Ureter (tissue), 1 donor: ENCODE data around the gene GNAT1. TPM values are rescaled to one million over a fixed set of nuclear protein-coding genes. Genes with fewer than 3 reads are reported as not detected.
"Not testable (repeated sequence)": the region's sequence is repeated elsewhere in the genome, so short reads cannot be mapped to it uniquely, and the experiment has no call there.

Source experiments
- DNase-seq: peaks from one replicate; pipeline ENCODE4 v3.0.0-alpha.2; 2020; ENCODE audit warnings: low spot score
- total RNA-seq: library from RNA; stranded (reverse); gene quantifications from one replicate; pipeline ENCODE4 v1.2.4, GENCODE V29; 2023
- donor health status: DM: yes; HTN: yes; CAD: no.

The GNAT1 gene
- total RNA-seq, 1 donor from 2014 or later, result not detected

GRCh38 chr3:50241163-50241562 is 49.8 kb downstream of the GNAT1 start:
- DNase-seq, result no peak

- DNase-seq, result no peak
Measured at GRCh38 chr3:50241713-50242380, 50.4 kb downstream of the GNAT1 start.

- no peak for DNase-seq
Measured at GRCh38 chr3:50242381-50242770, 51.0 kb downstream of the GNAT1 start.

GRCh38 chr3:50242851-50243542 is 51.6 kb downstream of the GNAT1 start:
- no peak for DNase-seq

- DNase-seq, result no peak
Measured at GRCh38 chr3:50243543-50243895, 52.1 kb downstream of the GNAT1 start.

GRCh38 chr3:50244813-50245212 is 53.4 kb downstream of the GNAT1 start:
- not testable (repeated sequence) for DNase-seq

GRCh38 chr3:50245251-50245745 is 53.9 kb downstream of the GNAT1 start:
- DNase-seq, result no peak

GRCh38 chr3:50245831-50246516 is 54.6 kb downstream of the GNAT1 start:
- peak; percentile 90 for DNase-seq

- peak; percentile 66 for DNase-seq
Measured at GRCh38 chr3:50246517-50246954, 55.1 kb downstream of the GNAT1 start.

Other genes starting within 250 kb of the GNAT1 start
- gene RBM5, start 102.7 kb upstream of the GNAT1 start, total RNA-seq, result 220 TPM
- 132 TPM for gene SEMA3F, start 36.3 kb upstream of the GNAT1 start, total RNA-seq
- gene SLC38A3, start 13.7 kb downstream of the GNAT1 start, total RNA-seq, result 0.34 TPM
- 222 TPM for gene GNAI2, start 44.6 kb downstream of the GNAT1 start, total RNA-seq
- gene SEMA3B, start 77.5 kb downstream of the GNAT1 start, total RNA-seq, result 18.2 TPM
- gene LSMEM2, start 87.5 kb downstream of the GNAT1 start, total RNA-seq, result not detected
- 104 TPM for gene IFRD2, start 100.8 kb downstream of the GNAT1 start, total RNA-seq
- gene HYAL3, start 107.8 kb downstream of the GNAT1 start, total RNA-seq, result 1.8 TPM
- 10.7 TPM for gene NAA80, start 107.8 kb downstream of the GNAT1 start, total RNA-seq
- 9.8 TPM for gene HYAL1, start 112.0 kb downstream of the GNAT1 start, total RNA-seq
- gene HYAL2, start 131.1 kb downstream of the GNAT1 start, total RNA-seq, result 87.9 TPM
- 24.7 TPM for gene TUSC2, start 136.6 kb downstream of the GNAT1 start, total RNA-seq
- gene RASSF1, start 149.2 kb downstream of the GNAT1 start, total RNA-seq, result 21.2 TPM
- gene ZMYND10, start 154.1 kb downstream of the GNAT1 start, total RNA-seq, result 0.26 TPM
- gene NPRL2, start 159.2 kb downstream of the GNAT1 start, total RNA-seq, result 20.5 TPM
- 27.5 TPM for gene CYB561D2, start 159.3 kb downstream of the GNAT1 start, total RNA-seq
- gene TMEM115, start 167.9 kb downstream of the GNAT1 start, total RNA-seq, result 30.4 TPM